ENCODE measurements around the gene JUN.

Gene JUN

DNA sequence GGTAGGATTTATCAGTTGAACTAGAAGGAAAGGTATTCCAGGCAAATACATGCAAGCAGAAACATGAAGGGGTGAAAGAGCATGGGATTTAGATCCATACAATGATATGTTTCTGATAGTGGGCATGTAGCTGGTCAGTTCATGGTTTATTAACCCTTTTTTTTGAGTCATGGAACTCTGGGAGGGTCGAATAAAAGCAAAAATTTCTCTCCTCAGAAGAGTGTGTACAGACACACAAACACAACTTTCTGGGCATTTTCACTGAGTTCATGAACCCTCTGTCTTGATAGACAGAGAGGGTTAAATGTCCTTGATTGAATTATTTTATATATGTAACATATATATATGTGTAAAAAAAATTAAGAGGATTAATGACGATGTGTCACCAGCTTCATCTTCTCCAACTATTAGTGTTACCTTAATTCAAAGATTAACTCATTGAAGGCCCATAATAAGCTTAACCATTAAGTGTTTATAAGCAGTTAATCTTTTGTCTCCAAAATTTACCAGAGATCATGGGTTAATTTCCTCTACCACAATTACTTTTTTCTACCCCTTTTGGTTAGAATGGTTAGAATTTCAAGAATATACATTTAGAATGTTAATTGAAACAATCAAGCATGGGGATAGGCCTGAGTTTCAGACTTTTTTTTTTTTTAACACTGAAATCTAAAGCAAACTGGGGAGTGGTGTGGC is 4.6 kb downstream of the JUN start:
- peaks cover 24 to 26% of the 10 kb centered on the region in 2 experiments for H3K4me1 ChIP-seq (ENCODE audit: control insufficient read depth in 1 of 2, insufficient read depth in 1 of 2, low read depth in 1 of 2, low read length in 1 of 2)
- TF ChIP-seq, protein P1, sequence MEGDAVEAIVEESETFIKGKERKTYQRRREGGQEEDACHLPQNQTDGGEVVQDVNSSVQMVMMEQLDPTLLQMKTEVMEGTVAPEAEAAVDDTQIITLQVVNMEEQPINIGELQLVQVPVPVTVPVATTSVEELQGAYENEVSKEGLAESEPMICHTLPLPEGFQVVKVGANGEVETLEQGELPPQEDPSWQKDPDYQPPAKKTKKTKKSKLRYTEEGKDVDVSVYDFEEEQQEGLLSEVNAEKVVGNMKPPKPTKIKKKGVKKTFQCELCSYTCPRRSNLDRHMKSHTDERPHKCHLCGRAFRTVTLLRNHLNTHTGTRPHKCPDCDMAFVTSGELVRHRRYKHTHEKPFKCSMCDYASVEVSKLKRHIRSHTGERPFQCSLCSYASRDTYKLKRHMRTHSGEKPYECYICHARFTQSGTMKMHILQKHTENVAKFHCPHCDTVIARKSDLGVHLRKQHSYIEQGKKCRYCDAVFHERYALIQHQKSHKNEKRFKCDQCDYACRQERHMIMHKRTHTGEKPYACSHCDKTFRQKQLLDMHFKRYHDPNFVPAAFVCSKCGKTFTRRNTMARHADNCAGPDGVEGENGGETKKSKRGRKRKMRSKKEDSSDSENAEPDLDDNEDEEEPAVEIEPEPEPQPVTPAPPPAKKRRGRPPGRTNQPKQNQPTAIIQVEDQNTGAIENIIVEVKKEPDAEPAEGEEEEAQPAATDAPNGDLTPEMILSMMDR (IDR thresholded peaks at IDR 0.05): no peak
- peaks cover 75% of the 10 kb centered on the region for H3K27me3 ChIP-seq
- H3K27ac ChIP-seq: no peak overlapping the region
- no peak overlapping the region for H3K4me3 ChIP-seq (ENCODE audit: low read depth in 1 of 2, low read length in 1 of 2)
- H3K9me3 ChIP-seq: no peaks in the 10 kb centered on the region
- no peaks in the 10 kb centered on the region for H3K36me3 ChIP-seq

- TF ChIP-seq, protein P1 (IDR thresholded peaks at IDR 0.05): no peak
- Histone ChIP-seq H3K36me3 (no peaks in the 10 kb centered on the region), H3K27me3 (peaks cover 73% of the 10 kb centered on the region), H3K4me3 (ENCODE audit: low read depth in 1 of 2, low read length in 1 of 2) (no peak overlapping the region), H3K27ac (no peak overlapping the region), H3K4me1 (ENCODE audit: control insufficient read depth in 1 of 2, insufficient read depth in 1 of 2, low read depth in 1 of 2, low read length in 1 of 2) (peaks cover 20 to 22% of the 10 kb centered on the region in 2 experiments), H3K9me3 (no peaks in the 10 kb centered on the region)
Observed at GRCh38 chr1:58778385-58779000, 5.4 kb downstream of the JUN start.

- Histone ChIP-seq H3K36me3 (no peaks in the 10 kb centered on the region), H3K27ac (no peak overlapping the region), H3K4me3 (ENCODE audit: low read depth in 1 of 2, low read length in 1 of 2) (no peak overlapping the region), H3K9me3 (no peaks in the 10 kb centered on the region), H3K27me3 (peaks cover 29% of the 10 kb centered on the region), H3K4me1 (ENCODE audit: control insufficient read depth in 1 of 2, insufficient read depth in 1 of 2, low read depth in 1 of 2, low read length in 1 of 2) (no peaks in the 10 kb centered on the region)
- TF ChIP-seq, protein P1 (IDR thresholded peaks at IDR 0.05): no peak
Observed at GRCh38 chr1:58774027-58774426, 9.8 kb downstream of the JUN start.

GRCh38 chr1:58773406-58773840 is 10.4 kb downstream of the JUN start:
- no peak overlapping the region for H3K27ac ChIP-seq
- H3K4me3 ChIP-seq (ENCODE audit: low read depth in 1 of 2, low read length in 1 of 2): no peak overlapping the region
- H3K27me3 ChIP-seq: peaks cover 23% of the 10 kb centered on the region
- no peaks in the 10 kb centered on the region for H3K36me3 ChIP-seq
- H3K4me1 ChIP-seq (ENCODE audit: control insufficient read depth in 1 of 2, insufficient read depth in 1 of 2, low read depth in 1 of 2, low read length in 1 of 2): no peaks in the 10 kb centered on the region
- no peaks in the 10 kb centered on the region for H3K9me3 ChIP-seq
- TF ChIP-seq, protein P1 (IDR thresholded peaks at IDR 0.05): no peak

DNA sequence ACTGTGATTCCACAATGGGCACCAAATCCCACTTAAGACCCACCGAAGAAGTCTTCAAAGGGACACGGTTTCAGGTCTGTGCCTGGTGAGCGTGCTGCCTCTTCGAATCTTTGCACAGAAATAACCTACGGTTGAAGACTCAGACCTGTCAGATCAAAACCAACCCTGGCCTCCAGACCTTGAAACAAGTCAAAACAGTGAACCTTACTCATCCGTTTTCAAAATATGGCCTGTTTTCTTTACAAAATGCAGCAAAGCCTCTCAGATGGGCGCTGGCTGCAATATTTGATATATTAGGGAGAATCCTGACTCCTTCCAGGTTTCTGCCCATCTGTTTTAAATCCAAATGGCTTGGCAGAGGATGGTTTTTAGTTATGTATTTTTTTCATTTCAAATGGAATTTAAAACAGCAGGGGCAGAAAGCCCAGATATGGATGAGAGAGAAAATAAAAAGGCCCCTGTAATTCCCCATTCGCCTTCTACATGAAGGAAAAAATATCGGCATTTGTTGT is 14.0 kb downstream of the JUN start:
- no peak overlapping the region for H3K4me3 ChIP-seq (ENCODE audit: low read depth in 1 of 2, low read length in 1 of 2)

More for the DNA sequence above, 14.0 kb downstream of the JUN start:
- TF ChIP-seq, protein P1 (IDR thresholded peaks at IDR 0.05): no peak
- Histone ChIP-seq H3K36me3 (no peaks in the 10 kb centered on the region), H3K27ac (no peak overlapping the region), H3K4me1 (ENCODE audit: control insufficient read depth in 1 of 2, insufficient read depth in 1 of 2, low read depth in 1 of 2, low read length in 1 of 2) (no peaks in the 10 kb centered on the region), H3K27me3 (peaks cover 2% of the 10 kb centered on the region), H3K9me3 (no peaks in the 10 kb centered on the region)

Measured in neutrophil (primary cell).